OCI-LY3 (cell line): ENCODE measurements around the gene SPATA12.

ENCODE experiments used
- EZH2phosphoT487 ChIP-seq: fragments of 200-600 bp; shearing (Covaris generic); IDR thresholded peaks from 2 replicates; pipeline ENCODE4 v1.6.1; 2018; ENCODE audit warnings: antibody characterized with exemption, mixed run types, low read depth
- TF ChIP-seq, protein P1 (sequence below): fragments of 200-600, 300-600 bp; sonication (generic); IDR thresholded peaks from 2 replicates; pipeline ENCODE4 v1.5.1; 2014; ENCODE audit warnings: antibody characterized with exemption, low read length, low read depth

DNA sequence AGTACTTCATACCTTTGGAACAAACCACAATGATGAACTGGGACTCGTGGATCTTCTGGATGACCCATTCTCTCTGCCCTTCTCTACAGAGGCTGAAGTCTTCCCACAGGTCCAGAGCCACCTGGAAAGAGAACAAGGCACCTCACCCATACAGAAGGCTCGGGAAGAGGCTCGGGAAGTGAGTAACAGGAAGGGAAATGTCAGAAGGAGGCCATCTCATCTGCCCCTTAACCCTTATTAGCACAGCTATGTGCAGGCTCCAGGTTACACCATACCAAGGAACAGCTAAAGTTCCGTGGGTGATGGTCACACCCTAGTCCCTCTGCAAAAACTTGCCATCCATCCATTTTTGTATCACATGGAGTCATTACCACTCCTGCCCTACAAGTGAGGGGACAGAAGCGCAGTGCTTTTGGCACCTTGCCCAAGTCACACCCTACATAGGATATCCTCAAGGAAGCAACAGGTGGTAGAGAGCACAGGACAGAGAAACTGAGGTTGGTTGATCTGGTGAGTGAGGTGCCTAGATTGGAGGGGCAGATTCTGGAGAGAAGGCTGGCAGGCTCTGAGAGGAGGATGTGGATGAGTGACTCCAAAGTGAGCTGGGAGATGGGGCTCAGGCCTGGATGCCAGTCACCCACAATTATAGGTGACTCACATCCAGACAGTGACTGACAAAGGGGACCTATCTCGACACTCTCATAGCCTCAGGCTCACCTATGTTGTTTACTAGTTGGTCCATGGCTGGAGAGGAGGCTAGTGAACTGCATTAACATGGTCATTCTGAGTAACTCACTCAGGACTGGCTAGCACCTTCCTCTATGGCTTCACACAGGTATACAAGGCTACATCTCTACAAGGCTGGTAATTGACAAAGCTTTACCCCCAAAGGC lies 38.2 kb downstream of the SPATA12 start:
- TF ChIP-seq, protein P1, sequence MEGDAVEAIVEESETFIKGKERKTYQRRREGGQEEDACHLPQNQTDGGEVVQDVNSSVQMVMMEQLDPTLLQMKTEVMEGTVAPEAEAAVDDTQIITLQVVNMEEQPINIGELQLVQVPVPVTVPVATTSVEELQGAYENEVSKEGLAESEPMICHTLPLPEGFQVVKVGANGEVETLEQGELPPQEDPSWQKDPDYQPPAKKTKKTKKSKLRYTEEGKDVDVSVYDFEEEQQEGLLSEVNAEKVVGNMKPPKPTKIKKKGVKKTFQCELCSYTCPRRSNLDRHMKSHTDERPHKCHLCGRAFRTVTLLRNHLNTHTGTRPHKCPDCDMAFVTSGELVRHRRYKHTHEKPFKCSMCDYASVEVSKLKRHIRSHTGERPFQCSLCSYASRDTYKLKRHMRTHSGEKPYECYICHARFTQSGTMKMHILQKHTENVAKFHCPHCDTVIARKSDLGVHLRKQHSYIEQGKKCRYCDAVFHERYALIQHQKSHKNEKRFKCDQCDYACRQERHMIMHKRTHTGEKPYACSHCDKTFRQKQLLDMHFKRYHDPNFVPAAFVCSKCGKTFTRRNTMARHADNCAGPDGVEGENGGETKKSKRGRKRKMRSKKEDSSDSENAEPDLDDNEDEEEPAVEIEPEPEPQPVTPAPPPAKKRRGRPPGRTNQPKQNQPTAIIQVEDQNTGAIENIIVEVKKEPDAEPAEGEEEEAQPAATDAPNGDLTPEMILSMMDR: no peak
- TF ChIP-seq EZH2phosphoT487: no peak
